Peyer's patch (tissue), 4 donors: ENCODE results near the gene CIAO2B.

Experiments
- CTCF ChIP-seq, 6 experiments: fragments of 450-650 bp in 4 of 6; fragments of 200-600 bp in 2 of 6; sonication (generic) in 1 of 6; IDR thresholded peaks; one replicate each; pipeline ENCODE4 v1.5.1; 2017 to 2019; ENCODE audit warnings: antibody characterized with exemption in 6 of 6, mild to moderate bottlenecking in 3 of 6, moderate library complexity in 1 of 6
- POLR2A ChIP-seq, 2 donors: fragments of 450-650 bp; IDR thresholded peaks; one replicate each; pipeline ENCODE4 v1.5.1; 2017; ENCODE audit warnings: antibody characterized with exemption in 2 of 2, mild to moderate bottlenecking in 2 of 2, moderate library complexity in 2 of 2

GRCh38 chr16:66889622-66890021, 44.6 kb downstream of the CIAO2B start:
- no peak for TF ChIP-seq CTCF (IDR thresholded peaks at IDR 0.05)
- no peak for TF ChIP-seq POLR2A (IDR thresholded peaks at IDR 0.05)
